Ascending aorta (tissue), 2 donors: ENCODE results near the gene SNRPD1. TPM values are rescaled to one million over a fixed set of nuclear protein-coding genes. Genes with fewer than 3 reads are reported as not detected.

Source experiments
- DNase-seq, 2 donors: peaks; one replicate each; pipeline ENCODE4 v3.0.0-alpha.2; 2019; ENCODE audit warnings: low spot score in 2 of 2
- H3K27ac ChIP-seq, 2 donors: fragments of 200-600 bp; sonication (generic); one replicate each; pipeline ENCODE4 v1.5.1; 2016 to 2017; ENCODE audit warnings: mild to moderate bottlenecking in 1 of 2
- H3K27me3 ChIP-seq: fragments of 200-600 bp; sonication (generic); one replicate; pipeline ENCODE4 v1.5.1; 2017
- H3K36me3 ChIP-seq, 2 donors: fragments of 200-600 bp; sonication (generic); one replicate each; pipeline ENCODE4 v1.5.1; 2016
- H3K4me1 ChIP-seq, 2 donors: fragments of 200-600 bp; sonication (generic); one replicate each; pipeline ENCODE4 v1.5.1; 2016 to 2017; ENCODE audit warnings: mild to moderate bottlenecking in 1 of 2
- H3K4me3 ChIP-seq, 2 donors: fragments of 200-600 bp; sonication (generic); one replicate each; pipeline ENCODE4 v1.5.1; 2016 to 2017; ENCODE audit warnings: mild to moderate bottlenecking in 1 of 2
- H3K9me3 ChIP-seq, 2 donors: fragments of 200-600 bp; sonication (generic); one replicate each; pipeline ENCODE4 v1.5.1; 2016
- CTCF ChIP-seq, 3 experiments: fragments of 200-600 bp in 2 of 3; fragments of 450-650 bp in 1 of 3; sonication (generic) in 2 of 3; IDR thresholded peaks; one replicate each; pipeline ENCODE4 v1.5.1; 2016 to 2019; ENCODE audit warnings: antibody characterized with exemption in 3 of 3, mild to moderate bottlenecking in 1 of 3, moderate library complexity in 1 of 3
- intact Hi-C: fragments of 100-400 bp; cut with DNase I; formaldehyde crosslinking; loops from one replicate; pipeline ENCODE4 v1.15.1; 2023
- total RNA-seq: library from RNA; depleted of rRNA; stranded (reverse); fragments of >200 nt; gene quantifications from one replicate; pipeline ENCODE4 v1.1.0, GENCODE V29; 2016

Gene SNRPD1
- total RNA-seq, 1 donor from 2014 or later = 0.85 TPM

GRCh38 chr18:21593540-21594257 is 18.4 kb upstream of the SNRPD1 start:
- Histone ChIP-seq H3K36me3 (no peaks in the 10 kb centered on the region), H3K4me3 (no peak overlapping the region), H3K27ac (no peak overlapping the region), H3K9me3 (no peaks in the 10 kb centered on the region), H3K4me1 (no peaks in the 10 kb centered on the region), H3K27me3 (no peaks in the 10 kb centered on the region)
- intact Hi-C loops = no loop called here
- TF ChIP-seq CTCF (IDR thresholded peaks at IDR 0.05) = no peak
- DNase-seq = no peak

- no peaks in the 10 kb centered on the region for H3K36me3 ChIP-seq
- no peak overlapping the region for H3K4me3 ChIP-seq
- DNase-seq = no peak
- peaks cover 0 to 2% of the 10 kb centered on the region in 2 donors for H3K4me1 ChIP-seq
- intact Hi-C loops = no loop called here
- no peak overlapping the region for H3K27ac ChIP-seq
- no peaks in the 10 kb centered on the region for H3K27me3 ChIP-seq
- H3K9me3 ChIP-seq = no peaks in the 10 kb centered on the region
- no peak for TF ChIP-seq CTCF (IDR thresholded peaks at IDR 0.05)
These were observed 14.5 kb upstream of the SNRPD1 start for GRCh38 chr18:21597620-21598019.

- DNase-seq = no peak
- no peak for TF ChIP-seq CTCF (IDR thresholded peaks at IDR 0.05)
- intact Hi-C loops = no loop called here
- H3K27me3 ChIP-seq = no peaks in the 10 kb centered on the region
- H3K4me3 ChIP-seq = peak overlapping the region; percentile 74 to 96
- H3K4me1 ChIP-seq = peaks cover 0 to 2% of the 10 kb centered on the region in 2 donors
- no peaks in the 10 kb centered on the region for H3K9me3 ChIP-seq
- no peaks in the 10 kb centered on the region for H3K36me3 ChIP-seq
- H3K27ac ChIP-seq = peak overlapping the region; percentile 92 to 98
These were observed 13.2 kb upstream of the SNRPD1 start for GRCh38 chr18:21598726-21599584.

- peaks cover 0 to 2% of the 10 kb centered on the region in 2 donors for H3K4me1 ChIP-seq
- intact Hi-C loops = loop anchor here (1.0 to 10.0 kb wide), 5 partner anchors 27 to 145 kb away; partner anchors contain the start of gene ABHD3
- H3K9me3 ChIP-seq = no peaks in the 10 kb centered on the region
- H3K27ac ChIP-seq = peak overlapping the region; percentile 92 to 98
- peak overlapping the region; percentile 74 to 96 for H3K4me3 ChIP-seq
- H3K27me3 ChIP-seq = no peaks in the 10 kb centered on the region
- peak in 2 of 3 experiments; percentile 19 to 20 for TF ChIP-seq CTCF (IDR thresholded peaks at IDR 0.05)
- DNase-seq = peak in 1 of 2 donors; percentile 72
- no peaks in the 10 kb centered on the region for H3K36me3 ChIP-seq
These were observed 12.3 kb upstream of the SNRPD1 start for GRCh38 chr18:21599585-21600525.
